ACC112 (cell line): ENCODE measurements around the gene JUND.
A peak's percentile ranks its signal among the peaks of the same experiment; 100 is the strongest.
"Not testable (repeated sequence)": the region's sequence is repeated elsewhere in the genome, so short reads cannot be mapped to it uniquely, and the experiment has no call there.

Experiments
- H2AFZ ChIP-seq: fragments of 200-600 bp; sonication (generic); one replicate; pipeline ENCODE4 v1.6.0; 2017; ENCODE audit warnings: antibody characterized with exemption, low read length; ENCODE audit not compliant: unreplicated experiment
- H3K27ac ChIP-seq: fragments of 200-600 bp; sonication (generic); 2 replicates; pipeline ENCODE4 v1.5.1; 2014; ENCODE audit warnings: low read depth, mild to moderate bottlenecking, antibody characterized with exemption, low read length, moderate library complexity
- H3K27me3 ChIP-seq: fragments of 200-600 bp; sonication (generic); 2 replicates; pipeline ENCODE4 v1.6.1; 2014; ENCODE audit warnings: mild to moderate bottlenecking, antibody characterized with exemption, low read length, moderate library complexity, mixed read lengths; ENCODE audit not compliant: insufficient read depth
- H3K36me3 ChIP-seq: fragments of 200-600 bp; sonication (generic); 2 replicates; pipeline ENCODE4 v1.6.1; 2016; ENCODE audit warnings: mild to moderate bottlenecking, antibody characterized with exemption, low read length, moderate library complexity, mixed read lengths; ENCODE audit not compliant: insufficient read depth
- H3K4me1 ChIP-seq: fragments of 200-600 bp; sonication (generic); one replicate; pipeline ENCODE4 v1.6.1; 2016; ENCODE audit warnings: low read length, mixed read lengths; ENCODE audit not compliant: insufficient read depth, unreplicated experiment, control insufficient read depth
- H3K4me3 ChIP-seq: fragments of 200-600 bp; sonication (generic); 2 replicates; pipeline ENCODE4 v1.5.1; 2014; ENCODE audit warnings: mild to moderate bottlenecking, low read depth, low read length
- H3K79me2 ChIP-seq: fragments of 200-600 bp; sonication (generic); one replicate; pipeline ENCODE4 v1.6.0; 2016; ENCODE audit warnings: low read length; ENCODE audit not compliant: control insufficient read depth, unreplicated experiment, insufficient read depth

JUND gene

GRCh38 chr19:18281082-18282020, at the start of gene JUND:
Gene JUND, minus strand, starts transcription at chr19:18281622. Its CDS starts 138 bp downstream, at chr19:18281484.
- peaks cover 24% of the 10 kb centered on the region for H3K79me2 ChIP-seq
- H3K27me3 ChIP-seq: no peaks in the 10 kb centered on the region
- H3K4me1 ChIP-seq: peaks cover 18% of the 10 kb centered on the region
- peak within 1 kb of the TSS; percentile 50 for H2AFZ ChIP-seq
- peak within 1 kb of the TSS; percentile 100 for H3K27ac ChIP-seq
- peak within 1 kb of the TSS; percentile 99 for H3K4me3 ChIP-seq
- peaks cover 5% of the 10 kb centered on the region; the same call in 1 of the 2 replicates for H3K36me3 ChIP-seq

- H3K4me1 ChIP-seq: peaks cover 7% of the 10 kb centered on the region
- no peaks in the 10 kb centered on the region for H3K27me3 ChIP-seq
- no peak overlapping the region for H2AFZ ChIP-seq
- H3K4me3 ChIP-seq: no peak overlapping the region
- H3K36me3 ChIP-seq: no peaks in the 10 kb centered on the region
- H3K79me2 ChIP-seq: no peaks in the 10 kb centered on the region
- H3K27ac ChIP-seq: no peak overlapping the region
These were observed 49.4 kb upstream of the JUND start for GRCh38 chr19:18330868-18331267.

GRCh38 chr19:18329035-18329376, 47.6 kb upstream of the JUND start:
- Histone ChIP-seq H3K27me3 (no peaks in the 10 kb centered on the region), H3K27ac (peak overlapping the region; percentile 33; the same call in 1 of the 2 replicates), H3K36me3 (no peaks in the 10 kb centered on the region), H3K4me3 (peak overlapping the region; percentile 69), H3K79me2 (no peaks in the 10 kb centered on the region), H2AFZ (peak overlapping the region; percentile 73), H3K4me1 (peaks cover 7% of the 10 kb centered on the region)

DNA sequence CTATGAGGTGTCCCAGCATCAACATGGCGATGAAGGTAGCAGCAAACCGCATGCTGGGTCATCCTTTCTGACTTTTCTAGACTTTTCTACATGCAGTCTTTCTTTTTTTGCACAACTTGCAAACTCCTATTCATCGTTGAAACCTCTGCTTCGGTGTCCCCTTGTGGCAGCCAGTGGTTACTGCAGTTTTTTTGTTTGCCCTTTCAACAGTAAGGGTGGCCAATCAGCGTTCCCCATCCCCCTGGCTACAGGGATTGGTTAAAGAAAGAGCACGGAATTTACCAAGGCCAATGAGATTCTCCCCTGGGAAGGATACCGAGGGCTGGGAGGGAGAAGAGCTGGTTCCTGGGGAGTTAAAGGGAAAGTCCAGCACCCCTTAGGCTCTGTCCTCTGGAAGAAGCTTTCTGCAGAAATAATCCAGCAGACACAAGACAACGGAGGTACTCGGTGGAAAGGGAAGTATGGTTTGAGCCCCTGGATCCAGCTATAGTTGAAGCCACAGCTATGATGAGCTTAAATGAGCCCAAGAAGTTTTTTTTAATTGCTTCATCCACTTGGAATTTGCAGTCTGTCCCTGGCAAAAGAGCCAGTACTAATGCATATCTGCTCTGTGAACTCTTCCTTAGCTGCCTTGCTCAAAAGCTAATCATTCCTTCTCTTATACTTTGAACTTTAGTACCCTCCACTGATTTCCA, 47.1 kb upstream of the JUND start:
- Histone ChIP-seq H2AFZ (peak overlapping the region; percentile 73), H3K4me1 (peaks cover 7% of the 10 kb centered on the region), H3K27ac (peak overlapping the region; percentile 33), H3K36me3 (no peaks in the 10 kb centered on the region), H3K79me2 (no peaks in the 10 kb centered on the region), H3K27me3 (no peaks in the 10 kb centered on the region), H3K4me3 (peak overlapping the region; percentile 69)

- no peaks in the 10 kb centered on the region for H3K27me3 ChIP-seq
- no peak overlapping the region for H3K27ac ChIP-seq
- no peak overlapping the region for H2AFZ ChIP-seq
- H3K79me2 ChIP-seq: peaks cover 9% of the 10 kb centered on the region
- H3K36me3 ChIP-seq: no peaks in the 10 kb centered on the region
- no peak overlapping the region for H3K4me3 ChIP-seq
- peaks cover 10% of the 10 kb centered on the region for H3K4me1 ChIP-seq
These were observed 45.4 kb upstream of the JUND start for GRCh38 chr19:18326772-18327171.

GRCh38 chr19:18324373-18324731, 42.9 kb upstream of the JUND start:
- not testable (repeated sequence) for H3K27ac ChIP-seq, H2AFZ ChIP-seq, H3K4me3 ChIP-seq, H3K27me3 ChIP-seq, H3K36me3 ChIP-seq
- peaks cover 33% of the 10 kb centered on the region for H3K79me2 ChIP-seq
- H3K4me1 ChIP-seq: peaks cover 20% of the 10 kb centered on the region

DNA sequence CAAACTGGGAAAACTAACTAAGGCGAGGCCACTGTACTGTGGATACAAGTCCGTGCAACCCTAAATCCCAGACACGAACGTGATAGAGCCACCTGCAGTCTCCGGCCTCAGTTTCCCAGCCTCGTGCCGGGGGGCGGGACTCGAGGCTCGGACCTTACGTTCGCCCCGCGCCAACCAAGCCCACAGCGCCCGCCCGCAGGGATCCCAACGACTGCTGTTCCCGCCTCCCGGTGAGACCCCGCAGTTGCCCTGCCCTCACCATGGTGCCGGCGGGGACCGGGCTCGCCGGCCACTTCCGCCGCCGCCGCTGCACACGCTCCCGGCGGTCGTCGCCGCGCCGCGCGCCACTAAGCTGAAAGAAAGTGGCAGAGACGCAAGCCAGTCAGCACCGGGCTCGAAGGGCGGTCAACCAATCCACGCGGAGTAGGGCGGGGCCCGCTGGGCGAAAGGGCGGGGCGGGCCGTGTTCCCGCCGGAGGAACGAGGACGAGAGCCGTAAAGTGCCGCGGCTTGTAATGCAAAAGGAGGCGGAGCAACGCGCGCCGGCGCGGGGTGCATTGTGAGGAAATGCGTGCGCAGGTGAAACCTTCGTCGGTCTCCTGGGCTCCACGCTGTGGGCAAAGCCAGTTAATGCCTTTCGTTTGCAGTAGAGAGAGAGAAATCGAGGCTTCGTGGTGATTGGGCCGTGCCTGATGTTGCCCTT, 41.5 kb upstream of the JUND start, which contains the start of gene LSM4:
LSM4 (minus strand) TSS at position 318 of the 702 bp plus-strand sequence; CDS start at position 262, 56 bp downstream.
- peak within 1 kb of the TSS; percentile 87 for H3K4me3 ChIP-seq
- peak within 1 kb of the TSS; percentile 70 for H3K27ac ChIP-seq
- peaks cover 38% of the 10 kb centered on the region for H3K79me2 ChIP-seq
- peak within 1 kb of the TSS; percentile 19 for H2AFZ ChIP-seq
- H3K36me3 ChIP-seq: no peaks in the 10 kb centered on the region
- peaks cover 14% of the 10 kb centered on the region for H3K4me1 ChIP-seq
- H3K27me3 ChIP-seq: no peaks in the 10 kb centered on the region

GRCh38 chr19:18322318-18322758, 40.9 kb upstream of the JUND start:
- peak overlapping the region; percentile 6 for H2AFZ ChIP-seq
- H3K36me3 ChIP-seq: no peaks in the 10 kb centered on the region
- peak overlapping the region; percentile 87 for H3K4me3 ChIP-seq
- H3K27ac ChIP-seq: peak overlapping the region; percentile 70
- H3K79me2 ChIP-seq: peaks cover 38% of the 10 kb centered on the region
- no peaks in the 10 kb centered on the region for H3K27me3 ChIP-seq
- H3K4me1 ChIP-seq: peaks cover 14% of the 10 kb centered on the region

DNA sequence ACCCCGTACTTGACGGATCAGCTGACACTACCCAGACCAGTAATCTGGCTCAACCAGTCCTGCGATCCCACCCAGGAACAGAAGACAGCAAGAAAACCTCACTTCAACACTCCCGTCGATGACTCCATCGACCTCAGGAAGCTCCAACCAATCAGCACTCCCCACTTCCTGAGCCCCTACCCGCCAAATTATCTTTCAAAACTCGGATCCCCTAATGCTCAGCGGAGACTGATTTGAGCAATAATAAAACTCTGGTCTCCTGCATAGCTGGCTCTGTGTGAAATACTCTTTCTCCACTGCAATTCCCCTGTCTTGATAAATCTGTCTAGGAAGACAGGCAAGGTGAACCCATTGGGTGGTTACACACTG, 40.3 kb upstream of the JUND start:
- no peaks in the 10 kb centered on the region for H3K27me3 ChIP-seq
- peaks cover 38% of the 10 kb centered on the region for H3K79me2 ChIP-seq
- peak overlapping the region; percentile 70 for H3K27ac ChIP-seq
- peak overlapping the region; percentile 87 for H3K4me3 ChIP-seq
- no peaks in the 10 kb centered on the region for H3K36me3 ChIP-seq
- no peak overlapping the region for H2AFZ ChIP-seq
- peaks cover 14% of the 10 kb centered on the region for H3K4me1 ChIP-seq
